K562 (cell line): ENCODE results near the gene CDH18. TPM values are rescaled to one million over a fixed set of nuclear protein-coding genes. Genes with fewer than 3 reads are reported as not detected.

Experiments
- ATAC-seq: fragments of 200-7000 bp; cut with Tn5 transposase; 3 replicates; pipeline ENCODE4 v1.9.1; 2020; ENCODE audit warnings: moderate library complexity
- BruUV-seq: library from RNA; stranded (reverse); fragments of 400-500 nt; replicated peaks from 2 replicates; lab custom pipeline; 2021; lab: Mats Ljungman, UMichigan
- CTCF ChIA-PET: fragments of 300-600 bp; formaldehyde crosslinking; extraction: SDS; loops from one replicate; lab custom pipeline; 2021; ENCODE audit warnings: low intra/inter-chr PET ratio; lab: Yijun Ruan, JAX
- POLR2A ChIA-PET: fragments of 300-600, 350-650 bp; sonication (Branson Sonifier 250); formaldehyde crosslinking; extraction: SDS; loops from one replicate; lab custom pipeline; 2021; ENCODE audit warnings: antibody characterized with exemption, inconsistent platforms; lab: Yijun Ruan, JAX
- DNase-seq, 4 experiments: peaks; one replicate each; pipeline versions ENCODE4 v3.0.0 to v3.0.0-alpha.2; 2011 to 2018; ENCODE audit warnings: low spot score in 3 of 4, mixed read lengths in 3 of 4; ENCODE audit errors: extremely low read depth in 1 of 4
- FAIRE-seq: peaks from 2 replicates; lab custom pipeline; 2011; peaks lifted over from hg19 to GRCh38; lab: Jason Lieb, UNC
- H2AFZ ChIP-seq: 2 replicates; pipeline ENCODE4 v1.6.0; 2011; ENCODE audit warnings: low read depth, low read length, control low read depth, inconsistent platforms
- H3K27ac ChIP-seq: fragments of 200-600 bp; 3 replicates; pipeline ENCODE4 v1.8.0; 2011; ENCODE audit warnings: low read depth, mild to moderate bottlenecking, control low read depth, inconsistent platforms, low read length, moderate library complexity, mixed read lengths; ENCODE audit errors: extremely low read depth
- H3K27me3 ChIP-seq, 2 experiments: fragments of 300-600 bp in 1 of 2; 2 replicates in 1 of 2; 3 replicates in 1 of 2; pipeline versions ENCODE4 v1.6.0 to v1.8.0; 2011; ENCODE audit warnings: inconsistent platforms in 2 of 2, low read length in 2 of 2, mild to moderate bottlenecking in 1 of 2, mixed read lengths in 1 of 2, moderate library complexity in 1 of 2; ENCODE audit not compliant: control insufficient read depth in 2 of 2, insufficient read depth in 2 of 2
- H3K36me3 ChIP-seq: fragments of 300-600 bp; 3 replicates; pipeline ENCODE4 v1.8.0; 2011; ENCODE audit warnings: mild to moderate bottlenecking, low read length, inconsistent platforms; ENCODE audit not compliant: control insufficient read depth, insufficient read depth
- H3K4me1 ChIP-seq, 2 experiments: fragments of 200-600 bp in 1 of 2; replicated peaks in 1 of 2; 2 replicates in 1 of 2; 3 replicates in 1 of 2; pipeline versions ENCODE4 v1.5.1 to v1.8.0; 2011; ENCODE audit warnings: inconsistent platforms in 2 of 2, low read length in 2 of 2, mild to moderate bottlenecking in 1 of 2, mixed read lengths in 1 of 2, moderate library complexity in 1 of 2; ENCODE audit not compliant: control insufficient read depth in 2 of 2, insufficient read depth in 2 of 2
- H3K4me2 ChIP-seq: 2 replicates; pipeline ENCODE4 v1.6.1; 2011; ENCODE audit warnings: low read length, control low read depth, inconsistent platforms, mixed read lengths; ENCODE audit not compliant: insufficient read depth
- H3K4me3 ChIP-seq: fragments of 200-600 bp; sonication (generic), shearing (Covaris generic); 2 replicates; pipeline ENCODE4 v1.5.1; 2016; ENCODE audit warnings: control low read depth, inconsistent platforms
- H3K79me2 ChIP-seq: fragments of 200-600 bp; 3 replicates; pipeline ENCODE4 v1.8.0; 2011; ENCODE audit warnings: low read length, inconsistent platforms; ENCODE audit not compliant: control insufficient read depth, insufficient read depth
- H3K9ac ChIP-seq, 2 experiments: 2 replicates each; pipeline versions ENCODE4 v1.6.0 to v1.6.1; 2011; ENCODE audit warnings: low read depth in 2 of 2, low read length in 2 of 2, control low read depth in 1 of 2, inconsistent platforms in 1 of 2, mild to moderate bottlenecking in 1 of 2, mixed read lengths in 1 of 2; ENCODE audit not compliant: insufficient read depth in 1 of 2
- H3K9me1 ChIP-seq: one replicate; pipeline ENCODE4 v1.6.0; 2011; ENCODE audit warnings: inconsistent platforms, mild to moderate bottlenecking, low read length, moderate library complexity; ENCODE audit not compliant: control insufficient read depth, insufficient read depth
- H3K9me3 ChIP-seq: replicated peaks from 2 replicates; pipeline ENCODE4 v1.5.1; 2011; ENCODE audit warnings: low read depth, low read length, inconsistent platforms; ENCODE audit not compliant: control insufficient read depth, insufficient read depth
- H4K20me1 ChIP-seq: replicated peaks from 2 replicates; pipeline ENCODE4 v1.6.1; 2011; ENCODE audit warnings: low read length, inconsistent platforms, mixed read lengths; ENCODE audit not compliant: control insufficient read depth, insufficient read depth
- C11orf30 ChIP-seq: fragments of 450-650 bp; IDR thresholded peaks from 2 replicates; pipeline ENCODE4 v1.6.1; 2016; ENCODE audit warnings: low read depth, mild to moderate bottlenecking
- GABPB1 ChIP-seq: sonication (generic); formaldehyde crosslinking; IDR thresholded peaks from 2 replicates; pipeline ENCODE4 v1.8.0; 2022; ENCODE audit warnings: mild to moderate bottlenecking, missing genetic modification reagents
- MAFF ChIP-seq: IDR thresholded peaks from 2 replicates; pipeline ENCODE4 v1.6.1; 2012; ENCODE audit warnings: low read length, improper control_type of control experiment
- MAFG ChIP-seq: fragments of 450-650 bp; conservative IDR thresholded peaks from 2 replicates; pipeline ENCODE4 v1.6.1; 2016; ENCODE audit warnings: missing genetic modification characterization, missing compliant biosample characterization
- MAFK ChIP-seq: IDR thresholded peaks from 2 replicates; pipeline ENCODE4 v1.6.1; 2011; ENCODE audit warnings: low read length, improper control_type of control experiment
- NR4A1 ChIP-seq, 2 experiments: fragments of 250-450 bp in 1 of 2; fragments of 450-650 bp in 1 of 2; sonication (Bioruptor Pico) in 1 of 2; IDR thresholded peaks; 2 replicates each; pipeline versions ENCODE4 v1.4.0 to v1.6.1; 2016 to 2020; ENCODE audit warnings: mild to moderate bottlenecking in 2 of 2, missing compliant biosample characterization in 1 of 2, missing genetic modification characterization in 1 of 2, moderate library complexity in 1 of 2
- SMARCE1 ChIP-seq: fragments of 450-650 bp; IDR thresholded peaks from 2 replicates; pipeline ENCODE4 v1.7.1; 2016; ENCODE audit warnings: mild to moderate bottlenecking
- THAP12 ChIP-seq: fragments of 250-450 bp; sonication (Bioruptor Pico); IDR thresholded peaks from 2 replicates; pipeline ENCODE4 v1.9.0; 2021; ENCODE audit warnings: mild to moderate bottlenecking, inconsistent platforms
- ZNF316 ChIP-seq: fragments of 450-650 bp; IDR thresholded peaks from 2 replicates; pipeline ENCODE4 v1.6.1; 2016
- ZNF699 ChIP-seq: fragments of 250-450 bp; sonication (Bioruptor Pico); IDR thresholded peaks from 2 replicates; pipeline ENCODE4 v1.8.0; 2021; ENCODE audit warnings: mild to moderate bottlenecking, moderate library complexity; ENCODE audit not compliant: insufficient replicate concordance
- WGBS: fragments of 100-300 bp; shearing (Covaris generic); methylation state at CpG from one replicate; pipeline ENCODE4 v1.1.6; 2016; ENCODE audit warnings: low coverage, mixed read lengths; ENCODE audit not compliant: insufficient coverage; ENCODE audit errors: missing lambda C conversion rate; 5-methylcytosine and 5-hydroxymethylcytosine counted together
- in situ Hi-C: fragments of 300-500 bp; cut with MboI; formaldehyde crosslinking; loops from 4 replicates; pipeline ENCODE4 v1.15.0; 2018; ENCODE audit warnings: inconsistent platforms, mixed read lengths
- intact Hi-C: fragments of 100-400 bp; cut with micrococcal nuclease; formaldehyde crosslinking; loops from 2 replicates; pipeline ENCODE4 v1.14.2; 2022
- polyA plus RNA-seq, 8 experiments: library from polyadenylated mRNA; depleted of rRNA in 4 of 8; stranded (reverse) in 5 of 8; unstranded in 3 of 8; fragments of >200 nt; fragmentation: Nextera tagmentation in 2 of 8; fragmentation: Illumina TruSeq in 1 of 8; extraction: Ambion mirVana in 2 of 8; extraction: Trizol in 1 of 8; gene quantifications; 2 replicates each; pipeline versions ENCODE4 v1.2.1 to v1.2.3, GENCODE V29; 2011 to 2014; ENCODE audit warnings: inconsistent platforms in 1 of 8, missing spikeins in 1 of 8
- total RNA-seq, 7 experiments: library from RNA; depleted of rRNA in 6 of 7; stranded (reverse); fragments of >200 nt in 6 of 7; fragmentation: Illumina TruSeq in 2 of 7; extraction: Trizol in 2 of 7; gene quantifications; 2 replicates each; pipeline versions ENCODE4 v1.2.1 to v1.2.3, GENCODE V29; 2011 to 2021; ENCODE audit warnings: low replicate concordance in 1 of 7

The CDH18 gene
- total and polyA plus RNA-seq, 9 of the 15 experiments (the other 6 are each of a cell fraction or from before 2014, with no cell fraction given) = 0.18 to 1.4 (median 0.31) TPM

GRCh38 chr5:19837536-19838174 lies 150.3 kb downstream of the CDH18 start (continued):
- TF ChIP-seq THAP12 (CRISPR knock-in tag) (no peak), NR4A1 (CRISPR knock-in tag; IDR thresholded peaks at IDR 0.05) (no peak), NR4A1 (tag; IDR thresholded peaks at IDR 0.05) (no peak)

GRCh38 chr5:19835442-19835841 lies 152.6 kb downstream of the CDH18 start:
- Histone ChIP-seq H4K20me1 (no peaks in the 10 kb centered on the region), H3K79me2 (no peaks in the 10 kb centered on the region), H3K36me3 (no peaks in the 10 kb centered on the region), H3K4me2 (no peak overlapping the region), H3K4me1 (no peaks in the 10 kb centered on the region), H3K9me3 (no peaks in the 10 kb centered on the region; the same call in none of the 2 replicates), H3K27ac (no peak overlapping the region), H2AFZ (no peak overlapping the region), H3K27me3 (no peaks in the 10 kb centered on the region), H3K4me3 (no peak overlapping the region)
- intact Hi-C loops (no loop called here), in situ Hi-C loops (no loop called here)
- no TSS peak for BruUV-seq
- no peak for ATAC-seq
- 0% methylated on average over 1 of the region's 1 CpG for WGBS
- POLR2A ChIA-PET = no interaction called here
- CTCF ChIA-PET = no interaction called here
- peak; percentile 34; the same call in 1 of the 2 replicates for TF ChIP-seq C11orf30
- TF ChIP-seq MAFF = peak; percentile 55
- TF ChIP-seq ZNF316 = peak; percentile 70
- TF ChIP-seq MAFG (tag) = peak; percentile 30; the same call in 1 of the 2 replicates
- peak; percentile 78 for TF ChIP-seq MAFK
- TF ChIP-seq SMARCE1 = no peak
- TF ChIP-seq ZNF699 = no peak
- no peak for TF ChIP-seq GABPB1 (CRISPR knock-in tag)
- TF ChIP-seq, all 486 proteins: peak for 5
- FAIRE-seq (no peak), DNase-seq (no peak)
- H3K9ac ChIP-seq = no peak overlapping the region
- no peaks in the 10 kb centered on the region for H3K9me1 ChIP-seq
